HCT116 (cell line): ENCODE measurements around the gene NEURL1. TPM values are rescaled to one million over a fixed set of nuclear protein-coding genes. Genes with fewer than 3 reads are reported as not detected.

Source experiments
- ATAC-seq: fragments of 200-7000 bp; cut with Tn5 transposase; 2 replicates; pipeline ENCODE4 v1.9.1; 2020; ENCODE audit warnings: mild to moderate bottlenecking, moderate library complexity
- BruUV-seq: library from RNA; stranded (reverse); fragments of 400-500 nt; replicated peaks from 2 replicates; lab custom pipeline; 2021; lab: Mats Ljungman, UMichigan
- CTCF ChIA-PET: fragments of 300-600 bp; sonication (Branson Sonifier 250); formaldehyde crosslinking; loops from one replicate; lab custom pipeline; 2021; ENCODE audit warnings: antibody characterized with exemption; lab: Charles Lee
- POLR2A ChIA-PET: fragments of 300-600, 350-600 bp; sonication (Branson Sonifier 250); formaldehyde crosslinking; loops from one replicate; lab custom pipeline; 2021; ENCODE audit warnings: antibody characterized with exemption; lab: Charles Lee
- RAD21 ChIA-PET, 2 experiments: fragments of 300-600 bp; sonication (Branson Sonifier 250); formaldehyde crosslinking; loops; one replicate each; lab custom pipeline; 2023; ENCODE audit warnings: low total read pairs in 2 of 2; ENCODE audit not compliant: uncharacterized antibody in 2 of 2, unreplicated experiment in 2 of 2, low non-redundant PET in 1 of 2; lab: Charles Lee
- DNase-seq: peaks from one replicate; pipeline ENCODE4 v3.0.0-alpha.2; 2010; ENCODE audit warnings: low read depth, low spot score
- H2AFZ ChIP-seq: fragments of 200-600 bp; shearing (Covaris generic), sonication (generic); 2 replicates; pipeline ENCODE4 v1.6.1; 2017; ENCODE audit warnings: low read depth, mixed run types, mixed read lengths, antibody characterized with exemption, low read length; ENCODE audit not compliant: poor library complexity, severe bottlenecking
- H3K27ac ChIP-seq: 2 replicates; pipeline ENCODE4 v1.5.1; 2012; ENCODE audit warnings: low read depth, low read length
- H3K27me3 ChIP-seq: fragments of 200-600 bp; sonication (generic); 2 replicates; pipeline ENCODE4 v1.6.1; 2016; ENCODE audit warnings: mixed run types, low read length, mixed read lengths; ENCODE audit not compliant: insufficient read depth
- H3K36me3 ChIP-seq, 2 experiments: fragments of 200-500 bp in 1 of 2; fragments of 200-600 bp in 1 of 2; sonication (Bioruptor generic) in 1 of 2; sonication (generic) in 1 of 2; 2 replicates each; pipeline versions ENCODE4 v1.5.1 to v1.6.1; 2014 to 2016; ENCODE audit warnings: low read length in 2 of 2, inconsistent platforms in 1 of 2, mixed read lengths in 1 of 2, mixed run types in 1 of 2; ENCODE audit not compliant: insufficient read depth in 2 of 2, control insufficient read depth in 1 of 2
- H3K4me1 ChIP-seq, 2 experiments: fragments of 200-600 bp in 1 of 2; sonication (generic) in 1 of 2; 2 replicates each; pipeline versions ENCODE4 v1.5.1 to v1.6.1; 2012 to 2017; ENCODE audit warnings: low read length in 2 of 2, inconsistent platforms in 1 of 2, mild to moderate bottlenecking in 1 of 2, mixed read lengths in 1 of 2, mixed run types in 1 of 2, moderate library complexity in 1 of 2; ENCODE audit not compliant: insufficient read depth in 2 of 2, control insufficient read depth in 1 of 2
- H3K4me2 ChIP-seq: fragments of 200-600 bp; sonication (generic); 2 replicates; pipeline ENCODE4 v1.6.1; 2017; ENCODE audit warnings: mixed run types, low read length, mixed read lengths
- H3K4me3 ChIP-seq, 2 experiments: fragments of 200-600 bp in 1 of 2; sonication (generic) in 1 of 2; replicated peaks in 1 of 2; 2 replicates each; pipeline ENCODE4 v1.5.1; 2011 to 2016; ENCODE audit warnings: low read length in 2 of 2, control low read depth in 1 of 2, low read depth in 1 of 2, mild to moderate bottlenecking in 1 of 2, mixed read lengths in 1 of 2, mixed run types in 1 of 2
- H3K79me2 ChIP-seq: fragments of 200-600 bp; sonication (generic); 2 replicates; pipeline ENCODE4 v1.6.1; 2017; ENCODE audit warnings: mild to moderate bottlenecking, mixed run types, low read length, moderate library complexity, mixed read lengths; ENCODE audit not compliant: insufficient read depth
- H3K9ac ChIP-seq: fragments of 200-600 bp; sonication (generic); 2 replicates; pipeline ENCODE4 v1.6.1; 2016; ENCODE audit warnings: low read length, mixed read lengths
- H3K9me2 ChIP-seq: fragments of 200-600 bp; sonication (generic), shearing (Covaris generic); 2 replicates; pipeline ENCODE4 v1.6.1; 2017; ENCODE audit warnings: mixed run types, mild to moderate bottlenecking, moderate library complexity; ENCODE audit not compliant: insufficient read depth
- H3K9me3 ChIP-seq, 2 experiments: fragments of 200-500 bp in 1 of 2; fragments of 200-600 bp in 1 of 2; sonication (Bioruptor generic) in 1 of 2; sonication (generic) in 1 of 2; 2 replicates each; pipeline ENCODE4 v1.6.1; 2014 to 2017; ENCODE audit warnings: low read length in 2 of 2, mixed read lengths in 2 of 2, inconsistent platforms in 1 of 2, low read depth in 1 of 2, mild to moderate bottlenecking in 1 of 2, mixed run types in 1 of 2, moderate library complexity in 1 of 2; ENCODE audit not compliant: control insufficient read depth in 1 of 2, insufficient read depth in 1 of 2
- H4K20me1 ChIP-seq: fragments of 200-600 bp; sonication (generic), shearing (Covaris generic); 2 replicates; pipeline ENCODE4 v1.6.1; 2017; ENCODE audit warnings: mixed run types, mild to moderate bottlenecking, moderate library complexity; ENCODE audit not compliant: insufficient read depth
- CBX3 ChIP-seq: IDR thresholded peaks from 2 replicates; pipeline ENCODE4 v1.6.1; 2012; ENCODE audit warnings: low read depth
- CTCF ChIP-seq, 3 experiments: fragments of 200-600 bp in 1 of 3; sonication (generic) in 1 of 3; IDR thresholded peaks in 2 of 3; conservative IDR thresholded peaks in 1 of 3; 2 replicates each; pipeline ENCODE4 v1.5.1; 2012 to 2017; ENCODE audit warnings: low read depth in 2 of 3, low read length in 2 of 3, antibody characterized with exemption in 1 of 3, borderline replicate concordance in 1 of 3, control low read depth in 1 of 3, mild to moderate bottlenecking in 1 of 3, mixed read lengths in 1 of 3, mixed run types in 1 of 3, moderate library complexity in 1 of 3; ENCODE audit not compliant: insufficient read depth in 1 of 3
- ELF1 ChIP-seq: IDR thresholded peaks from 2 replicates; pipeline ENCODE4 v1.6.1; 2012; ENCODE audit warnings: low read depth, borderline replicate concordance
- EZH2 ChIP-seq: fragments of 200-600 bp; sonication (generic); IDR thresholded peaks from 2 replicates; pipeline ENCODE4 v1.6.1; 2017; ENCODE audit warnings: antibody characterized with exemption, mixed run types
- EZH2phosphoT487 ChIP-seq: fragments of 200-600 bp; IDR thresholded peaks from 2 replicates; pipeline ENCODE4 v1.6.1; 2018; ENCODE audit warnings: antibody characterized with exemption, borderline replicate concordance
- FOSL1 ChIP-seq: IDR thresholded peaks from 2 replicates; pipeline ENCODE4 v1.6.1; 2012; ENCODE audit warnings: low read depth
- JUND ChIP-seq: IDR thresholded peaks from 2 replicates; pipeline ENCODE4 v1.6.1; 2012
- POLR2A ChIP-seq: IDR thresholded peaks from 2 replicates; pipeline ENCODE4 v1.7.0; 2011; ENCODE audit warnings: borderline replicate concordance; ENCODE audit not compliant: insufficient read depth, insufficient read length; ENCODE audit errors: extremely low read depth
- POLR2AphosphoS5 ChIP-seq: IDR thresholded peaks from 2 replicates; pipeline ENCODE4 v1.6.1; 2011; ENCODE audit warnings: mild to moderate bottlenecking, low read depth, low read length, moderate library complexity
- SIN3A ChIP-seq: IDR thresholded peaks from 2 replicates; pipeline ENCODE4 v1.6.1; 2012; ENCODE audit warnings: low read depth
- TCF7L2 ChIP-seq: IDR thresholded peaks from 2 replicates; pipeline ENCODE4 v1.7.0; 2011; ENCODE audit warnings: borderline replicate concordance, inconsistent platforms; ENCODE audit not compliant: insufficient read depth, insufficient read length; ENCODE audit errors: extremely low read depth
- YY1 ChIP-seq: IDR thresholded peaks from 2 replicates; pipeline ENCODE4 v1.6.1; 2011; ENCODE audit warnings: low read length, low read depth, moderate library complexity, mild to moderate bottlenecking; ENCODE audit not compliant: insufficient replicate concordance; ENCODE audit errors: extremely low read depth
- ZFX ChIP-seq: fragments of 450-650 bp; IDR thresholded peaks from 2 replicates; pipeline ENCODE4 v1.6.1; 2017
- intact Hi-C: fragments of 100-400 bp; cut with micrococcal nuclease; formaldehyde crosslinking; loops from 2 replicates; pipeline ENCODE4 v1.10.0; 2022
- total RNA-seq: library from RNA; stranded (reverse); gene quantifications from one replicate; pipeline ENCODE4 v1.2.1, GENCODE V29; 2021; ENCODE audit not compliant: unreplicated experiment
- TF ChIP-seq, protein P1 (sequence below): IDR thresholded peaks from 2 replicates; pipeline ENCODE4 v1.6.1; 2012
- TF ChIP-seq, protein P2 (sequence below): IDR thresholded peaks from 2 replicates; pipeline ENCODE4 v1.6.1; 2012; ENCODE audit warnings: low read depth
- TF ChIP-seq, protein P3 (sequence below): IDR thresholded peaks from 2 replicates; pipeline ENCODE4 v1.6.1; 2012

Gene NEURL1
- total RNA-seq, 1 experiment from 2014 or later, result 1.4 TPM

DNA sequence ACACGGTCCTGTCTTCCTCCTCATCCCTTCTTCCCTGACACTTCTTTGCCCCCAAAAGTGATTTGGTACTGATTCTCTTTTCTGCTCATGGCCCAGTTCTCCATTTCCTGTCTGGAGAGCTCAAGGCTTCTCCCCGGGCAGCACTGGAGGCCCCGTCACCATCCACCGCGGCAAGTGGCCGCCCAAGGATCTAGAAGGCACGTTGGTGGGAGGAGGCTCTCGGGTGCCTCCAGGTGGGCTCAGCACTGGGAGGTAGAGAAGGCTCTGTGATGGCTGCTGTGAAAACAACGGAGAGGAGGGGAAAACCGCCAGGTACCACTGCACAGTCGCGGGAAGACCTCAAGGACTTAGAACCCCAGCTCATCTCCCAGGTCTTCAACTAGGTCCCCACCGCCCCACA is 134.4 kb downstream of the NEURL1 start:
- Histone ChIP-seq H3K27ac (no peak overlapping the region), H3K9ac (no peak overlapping the region), H3K36me3 (no peaks in the 10 kb centered on the region), H2AFZ (no peak overlapping the region), H3K79me2 (no peaks in the 10 kb centered on the region), H3K27me3 (no peaks in the 10 kb centered on the region), H3K9me2 (no peaks in the 10 kb centered on the region), H3K9me3 (no peaks in the 10 kb centered on the region), H3K4me2 (no peak overlapping the region), H3K4me1 (no peaks in the 10 kb centered on the region), H3K4me3 (no peak overlapping the region), H4K20me1 (no peaks in the 10 kb centered on the region)
- TF ChIP-seq FOSL1 (no peak), EZH2phosphoT487 (no peak), ELF1 (no peak), ZFX (no peak), POLR2A (no peak), EZH2 (no peak), CTCF (IDR thresholded peaks at IDR 0.05 in 2 of 3, conservative IDR thresholded peaks at IDR 0.05 in 1 of 3; ENCODE audit: borderline replicate concordance in 1 of 3, insufficient read depth in 1 of 3, low read depth in 2 of 3, low read length in 2 of 3) (no peak), CBX3 (no peak), SIN3A (no peak), POLR2AphosphoS5 (no peak), JUND (no peak), TCF7L2 (no peak), YY1 (no peak)
- TF ChIP-seq, protein P1, sequence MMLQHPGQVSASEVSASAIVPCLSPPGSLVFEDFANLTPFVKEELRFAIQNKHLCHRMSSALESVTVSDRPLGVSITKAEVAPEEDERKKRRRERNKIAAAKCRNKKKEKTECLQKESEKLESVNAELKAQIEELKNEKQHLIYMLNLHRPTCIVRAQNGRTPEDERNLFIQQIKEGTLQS, result no peak
- TF ChIP-seq, protein P2, sequence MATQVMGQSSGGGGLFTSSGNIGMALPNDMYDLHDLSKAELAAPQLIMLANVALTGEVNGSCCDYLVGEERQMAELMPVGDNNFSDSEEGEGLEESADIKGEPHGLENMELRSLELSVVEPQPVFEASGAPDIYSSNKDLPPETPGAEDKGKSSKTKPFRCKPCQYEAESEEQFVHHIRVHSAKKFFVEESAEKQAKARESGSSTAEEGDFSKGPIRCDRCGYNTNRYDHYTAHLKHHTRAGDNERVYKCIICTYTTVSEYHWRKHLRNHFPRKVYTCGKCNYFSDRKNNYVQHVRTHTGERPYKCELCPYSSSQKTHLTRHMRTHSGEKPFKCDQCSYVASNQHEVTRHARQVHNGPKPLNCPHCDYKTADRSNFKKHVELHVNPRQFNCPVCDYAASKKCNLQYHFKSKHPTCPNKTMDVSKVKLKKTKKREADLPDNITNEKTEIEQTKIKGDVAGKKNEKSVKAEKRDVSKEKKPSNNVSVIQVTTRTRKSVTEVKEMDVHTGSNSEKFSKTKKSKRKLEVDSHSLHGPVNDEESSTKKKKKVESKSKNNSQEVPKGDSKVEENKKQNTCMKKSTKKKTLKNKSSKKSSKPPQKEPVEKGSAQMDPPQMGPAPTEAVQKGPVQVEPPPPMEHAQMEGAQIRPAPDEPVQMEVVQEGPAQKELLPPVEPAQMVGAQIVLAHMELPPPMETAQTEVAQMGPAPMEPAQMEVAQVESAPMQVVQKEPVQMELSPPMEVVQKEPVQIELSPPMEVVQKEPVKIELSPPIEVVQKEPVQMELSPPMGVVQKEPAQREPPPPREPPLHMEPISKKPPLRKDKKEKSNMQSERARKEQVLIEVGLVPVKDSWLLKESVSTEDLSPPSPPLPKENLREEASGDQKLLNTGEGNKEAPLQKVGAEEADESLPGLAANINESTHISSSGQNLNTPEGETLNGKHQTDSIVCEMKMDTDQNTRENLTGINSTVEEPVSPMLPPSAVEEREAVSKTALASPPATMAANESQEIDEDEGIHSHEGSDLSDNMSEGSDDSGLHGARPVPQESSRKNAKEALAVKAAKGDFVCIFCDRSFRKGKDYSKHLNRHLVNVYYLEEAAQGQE, result no peak
- TF ChIP-seq, protein P3, sequence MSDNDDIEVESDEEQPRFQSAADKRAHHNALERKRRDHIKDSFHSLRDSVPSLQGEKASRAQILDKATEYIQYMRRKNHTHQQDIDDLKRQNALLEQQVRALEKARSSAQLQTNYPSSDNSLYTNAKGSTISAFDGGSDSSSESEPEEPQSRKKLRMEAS, result no peak
- ChIA-PET POLR2A (no interaction called here), RAD21 (no interaction called here), CTCF (no interaction called here)
- BruUV-seq, result no TSS peak
- intact Hi-C loops, result no loop called here
- ATAC-seq, result no peak
- no peak for DNase-seq
